Central memory CD8-positive, alpha-beta T cell (primary cell): ENCODE data around the gene ZDHHC11B.

Experiments used
- ATAC-seq: fragments of 150-1000 bp; cut with Tn5 transposase; replicated peaks from 2 replicates; pipeline ENCODE4 v1.10.0; 2022; ENCODE audit warnings: mild to moderate bottlenecking, moderate FRiP score, moderate number of reproducible peaks; ENCODE audit not compliant: poor library complexity, severe bottlenecking; ENCODE audit errors: extremely low read depth
- DNase-seq, 2 donors: peaks; one replicate each; pipeline ENCODE4 v3.0.0; 2021; ENCODE audit warnings: low spot score in 2 of 2
- H3K27ac Mint-ChIP-seq: one replicate; pipeline ENCODE4 v1.8.0; 2022; ENCODE audit warnings: low read depth, mild to moderate bottlenecking, moderate library complexity, mixed read lengths
- H3K27me3 Mint-ChIP-seq: one replicate; pipeline ENCODE4 v1.8.0; 2022; ENCODE audit warnings: mixed read lengths
- H3K36me3 Mint-ChIP-seq: one replicate; pipeline ENCODE4 v1.8.0; 2022; ENCODE audit warnings: mild to moderate bottlenecking, moderate library complexity, mixed read lengths; ENCODE audit not compliant: insufficient read depth
- H3K4me1 Mint-ChIP-seq: one replicate; pipeline ENCODE4 v1.8.0; 2022; ENCODE audit warnings: mixed read lengths
- H3K4me3 Mint-ChIP-seq: one replicate; pipeline ENCODE4 v1.8.0; 2022; ENCODE audit warnings: mild to moderate bottlenecking, moderate library complexity, mixed read lengths
- H3K9me3 Mint-ChIP-seq: one replicate; pipeline ENCODE4 v1.8.0; 2022; ENCODE audit warnings: mixed read lengths

ZDHHC11B gene

GRCh38 chr5:671459-672328 lies 112.8 kb downstream of the ZDHHC11B start:
- no peaks in the 10 kb centered on the region for H3K9me3 Mint-ChIP-seq
- ATAC-seq (peak; percentile 42), DNase-seq (peak; percentile 58 to 62)
- H3K27me3 Mint-ChIP-seq: no peaks in the 10 kb centered on the region
- peaks cover 24% of the 10 kb centered on the region for H3K4me1 Mint-ChIP-seq
- peak overlapping the region; percentile 59 for H3K4me3 Mint-ChIP-seq
- H3K27ac Mint-ChIP-seq: peak overlapping the region; percentile 92
- H3K36me3 Mint-ChIP-seq: peaks cover 14% of the 10 kb centered on the region

GRCh38 chr5:670396-671270 lies 113.9 kb downstream of the ZDHHC11B start:
- no peaks in the 10 kb centered on the region for H3K9me3 Mint-ChIP-seq
- H3K27me3 Mint-ChIP-seq: no peaks in the 10 kb centered on the region
- no peak overlapping the region for H3K4me3 Mint-ChIP-seq
- H3K27ac Mint-ChIP-seq: no peak overlapping the region
- ATAC-seq (no peak), DNase-seq (no peak)
- peaks cover 15% of the 10 kb centered on the region for H3K36me3 Mint-ChIP-seq
- peaks cover 24% of the 10 kb centered on the region for H3K4me1 Mint-ChIP-seq

- Mint-ChIP-seq H3K27ac (no peak overlapping the region), H3K27me3 (no peaks in the 10 kb centered on the region), H3K36me3 (peaks cover 16% of the 10 kb centered on the region), H3K4me1 (peaks cover 24% of the 10 kb centered on the region), H3K4me3 (no peak overlapping the region), H3K9me3 (no peaks in the 10 kb centered on the region)
- ATAC-seq (no peak), DNase-seq (no peak)
Measured at GRCh38 chr5:669842-670395, 114.6 kb downstream of the ZDHHC11B start.

- DNase-seq (peak in 1 of 2 donors; percentile 45), ATAC-seq (no peak)
- Mint-ChIP-seq H3K36me3 (peaks cover 16% of the 10 kb centered on the region), H3K4me1 (peaks cover 23% of the 10 kb centered on the region), H3K27ac (no peak overlapping the region), H3K27me3 (no peaks in the 10 kb centered on the region), H3K9me3 (no peaks in the 10 kb centered on the region), H3K4me3 (no peak overlapping the region)
Measured at GRCh38 chr5:669111-669841, 115.3 kb downstream of the ZDHHC11B start.

- Mint-ChIP-seq H3K9me3 (no peaks in the 10 kb centered on the region), H3K36me3 (peaks cover 14% of the 10 kb centered on the region), H3K27ac (no peak overlapping the region), H3K27me3 (no peaks in the 10 kb centered on the region), H3K4me3 (no peak overlapping the region), H3K4me1 (peaks cover 17% of the 10 kb centered on the region)
- no peak for ATAC-seq
- DNase-seq: no peak
Measured at GRCh38 chr5:668283-668995, 116.1 kb downstream of the ZDHHC11B start.

- H3K9me3 Mint-ChIP-seq: no peaks in the 10 kb centered on the region
- H3K4me3 Mint-ChIP-seq: no peak overlapping the region
- peaks cover 5% of the 10 kb centered on the region for H3K4me1 Mint-ChIP-seq
- DNase-seq (no peak), ATAC-seq (no peak)
- H3K27me3 Mint-ChIP-seq: no peaks in the 10 kb centered on the region
- H3K36me3 Mint-ChIP-seq: peaks cover 11% of the 10 kb centered on the region
- no peak overlapping the region for H3K27ac Mint-ChIP-seq
Measured at GRCh38 chr5:666816-667498, 117.6 kb downstream of the ZDHHC11B start.

- Mint-ChIP-seq H3K4me3 (no peak overlapping the region), H3K9me3 (no peaks in the 10 kb centered on the region), H3K27ac (no peak overlapping the region), H3K4me1 (peaks cover 5% of the 10 kb centered on the region), H3K27me3 (no peaks in the 10 kb centered on the region), H3K36me3 (peaks cover 12% of the 10 kb centered on the region)
- DNase-seq (no peak), ATAC-seq (no peak)
Measured at GRCh38 chr5:665956-666711, 118.4 kb downstream of the ZDHHC11B start.

- ATAC-seq (no peak), DNase-seq (no peak)
- peaks cover 5% of the 10 kb centered on the region for H3K4me1 Mint-ChIP-seq
- H3K9me3 Mint-ChIP-seq: no peaks in the 10 kb centered on the region
- H3K36me3 Mint-ChIP-seq: peaks cover 9% of the 10 kb centered on the region
- H3K27me3 Mint-ChIP-seq: no peaks in the 10 kb centered on the region
- H3K27ac Mint-ChIP-seq: no peak overlapping the region
- H3K4me3 Mint-ChIP-seq: no peak overlapping the region
Measured at GRCh38 chr5:665541-665955, 119.0 kb downstream of the ZDHHC11B start.

GRCh38 chr5:664994-665360 lies 119.6 kb downstream of the ZDHHC11B start:
- Mint-ChIP-seq H3K27ac (no peak overlapping the region), H3K27me3 (no peaks in the 10 kb centered on the region), H3K9me3 (no peaks in the 10 kb centered on the region), H3K4me3 (no peak overlapping the region), H3K36me3 (peaks cover 9% of the 10 kb centered on the region), H3K4me1 (peaks cover 5% of the 10 kb centered on the region)
- no peak for ATAC-seq
- no peak for DNase-seq

- peaks cover 5% of the 10 kb centered on the region for H3K4me1 Mint-ChIP-seq
- H3K27me3 Mint-ChIP-seq: no peaks in the 10 kb centered on the region
- no peak for DNase-seq
- peak overlapping the region; percentile 58 for H3K27ac Mint-ChIP-seq
- no peak overlapping the region for H3K4me3 Mint-ChIP-seq
- no peak for ATAC-seq
- no peaks in the 10 kb centered on the region for H3K9me3 Mint-ChIP-seq
- H3K36me3 Mint-ChIP-seq: peaks cover 10% of the 10 kb centered on the region
Measured at GRCh38 chr5:664343-664993, 120.1 kb downstream of the ZDHHC11B start.
